GM18499 (cell line): ENCODE results near the gene GAGE13.
"Not testable (repeated sequence)": the region's sequence is repeated elsewhere in the genome, so short reads cannot be mapped to it uniquely, and the experiment has no call there.

ENCODE experiments used
- ATAC-seq: cut with Tn5 transposase; IDR thresholded peaks from one replicate; pipeline ENCODE4 v1.9.1; 2021; ENCODE audit warnings: moderate number of reproducible peaks; ENCODE audit not compliant: insufficient read depth, unreplicated experiment

The GAGE13 gene, protein sequence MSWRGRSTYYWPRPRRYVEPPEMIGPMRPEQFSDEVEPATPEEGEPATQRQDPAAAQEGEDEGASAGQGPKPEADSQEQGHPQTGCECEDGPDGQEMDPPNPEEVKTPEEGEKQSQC

DNA sequence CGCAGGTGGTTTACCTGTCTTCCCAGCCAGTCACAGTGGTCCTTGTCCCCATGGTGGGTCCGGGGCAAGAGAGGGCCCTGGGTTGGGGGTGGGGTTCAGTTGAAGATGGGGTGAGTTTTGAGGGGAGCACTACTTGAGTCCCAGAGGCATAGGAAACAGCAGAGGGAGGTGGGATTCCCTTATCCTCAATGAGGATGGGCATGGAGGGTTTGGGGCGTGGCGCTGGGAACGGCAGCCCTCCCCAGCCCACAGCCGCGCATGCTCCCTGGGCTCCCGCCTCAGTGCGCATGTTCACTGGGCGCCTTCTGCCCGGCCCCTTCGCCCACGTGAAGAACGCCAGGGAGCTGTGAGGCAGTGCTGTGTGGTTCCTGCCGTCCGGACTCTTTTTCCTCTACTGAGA is at the start of gene GAGE13:
Gene GAGE13, plus strand, starts transcription at position 301 of the 400 bp plus-strand sequence. CDS start 1,156 bp downstream, outside the sequence.
- ATAC-seq, result not testable (repeated sequence)

DNA sequence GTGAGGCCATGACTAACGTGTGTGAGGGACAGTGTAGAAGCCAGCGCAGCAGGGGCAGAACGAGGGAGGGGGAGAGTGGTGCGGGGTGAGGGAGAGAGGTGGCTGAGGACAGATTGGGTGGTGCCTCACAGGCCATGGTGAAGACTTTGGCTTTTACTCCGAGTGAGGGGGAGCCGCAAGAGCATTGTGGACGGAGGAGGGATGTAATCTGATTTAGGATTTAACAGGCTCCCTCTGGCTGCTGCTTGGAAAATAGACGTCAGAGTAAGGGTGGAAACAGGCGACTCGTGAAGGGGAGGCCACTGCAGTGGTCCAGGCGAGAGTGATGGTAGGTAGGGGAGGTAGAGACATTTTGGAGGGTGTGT is 48.8 kb upstream of the GAGE13 start:
- no peak for ATAC-seq

DNA sequence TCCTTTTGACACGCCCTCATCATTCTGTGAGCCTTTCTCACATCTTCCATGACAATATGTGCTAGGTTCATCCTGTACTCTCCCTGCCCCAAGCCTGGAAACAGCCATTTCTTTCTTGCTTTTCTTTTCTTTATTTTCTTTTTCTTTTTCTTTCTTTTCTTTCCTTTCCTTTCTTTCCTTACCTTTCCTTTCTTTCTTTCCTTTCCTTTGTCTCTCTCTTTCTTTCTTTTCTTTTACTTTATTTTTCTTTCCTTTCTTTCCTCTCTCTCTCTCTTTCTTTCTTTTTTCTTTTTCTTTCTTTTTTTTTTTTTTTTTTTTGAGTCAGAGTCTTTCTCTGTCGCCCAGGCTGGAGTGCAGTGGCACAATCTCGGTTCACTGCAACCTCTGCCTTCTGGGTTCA is 47.2 kb upstream of the GAGE13 start:
- ATAC-seq, result no peak

DNA sequence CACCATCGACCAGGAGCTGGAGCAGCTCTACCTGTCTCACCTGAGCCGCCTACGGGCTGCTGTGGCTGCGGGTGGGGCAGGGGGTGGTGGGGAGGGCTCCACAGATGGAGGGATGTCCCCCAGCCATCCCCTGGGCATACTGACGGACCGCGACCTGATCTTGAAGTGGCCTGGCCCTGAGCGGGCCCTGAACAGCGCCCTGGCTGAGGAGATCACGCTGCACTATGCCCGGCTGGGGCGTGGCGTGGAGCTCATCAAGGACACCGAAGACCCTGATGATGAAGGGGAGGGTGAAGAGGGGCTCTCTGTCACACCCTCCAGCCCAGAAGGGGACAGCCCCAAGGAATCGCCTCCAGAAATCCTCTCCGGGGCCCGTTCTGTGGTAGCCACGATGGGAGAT is 45.2 kb upstream of the GAGE13 start:
- no peak for ATAC-seq

DNA sequence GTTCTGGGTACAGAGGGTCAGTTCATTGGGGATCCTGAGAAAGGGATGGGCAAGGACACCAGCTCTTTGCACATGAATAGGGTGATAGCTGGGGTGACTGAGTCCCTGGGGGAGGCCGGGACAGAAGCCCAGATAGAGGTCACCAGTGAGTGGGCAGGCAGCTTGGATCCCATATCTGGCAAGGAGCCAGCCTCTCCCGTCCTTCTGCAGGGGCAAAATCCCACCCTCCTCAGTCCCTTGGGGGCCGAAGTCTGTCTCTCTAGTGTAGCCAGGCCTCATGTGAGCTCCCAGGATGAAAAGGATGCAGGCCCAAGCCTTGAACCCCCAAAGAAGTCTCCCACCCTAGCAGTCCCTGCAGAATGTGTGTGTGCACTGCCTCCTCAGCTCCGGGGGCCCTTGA is 44.8 kb upstream of the GAGE13 start:
- no peak for ATAC-seq

DNA sequence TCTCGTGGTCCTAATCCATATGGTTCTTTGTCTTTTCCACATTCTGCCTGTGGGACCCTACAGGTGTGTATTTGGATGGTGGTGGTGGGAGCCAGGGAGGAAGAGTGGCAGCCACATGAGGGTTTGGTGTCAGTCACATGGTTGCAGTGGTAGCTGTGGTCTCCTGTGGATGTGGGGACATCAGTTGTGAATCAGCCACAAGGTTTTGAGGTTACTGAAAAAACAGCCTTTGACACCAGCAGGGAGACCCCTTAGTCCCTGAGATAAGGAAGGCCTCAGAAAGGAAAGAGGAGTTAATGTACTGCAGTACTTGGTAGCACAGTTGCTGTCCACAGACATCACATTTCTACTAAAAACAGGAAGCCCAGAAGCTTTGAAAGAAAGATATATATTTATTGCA is 43.7 kb upstream of the GAGE13 start:
- no peak for ATAC-seq

DNA sequence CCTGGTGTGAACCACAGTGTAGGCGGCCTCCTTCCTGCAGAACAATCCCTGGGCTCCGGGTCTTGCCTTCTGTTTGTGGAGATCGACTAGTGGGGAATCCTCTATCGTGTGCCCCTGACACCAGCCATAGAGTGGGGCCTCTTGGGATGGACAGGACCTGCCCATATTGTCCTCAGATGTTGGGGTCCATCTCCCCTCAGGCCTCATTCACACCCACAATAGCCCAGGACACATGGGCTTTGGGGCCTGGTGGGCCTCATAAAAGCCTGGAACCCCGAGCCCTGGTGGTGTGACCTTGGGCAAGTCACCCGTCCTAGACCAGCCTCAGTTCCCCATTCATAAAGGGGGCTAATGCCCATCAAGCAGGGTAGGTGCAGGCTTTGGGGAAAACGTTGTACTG is 41.2 kb upstream of the GAGE13 start:
- no peak for ATAC-seq

DNA sequence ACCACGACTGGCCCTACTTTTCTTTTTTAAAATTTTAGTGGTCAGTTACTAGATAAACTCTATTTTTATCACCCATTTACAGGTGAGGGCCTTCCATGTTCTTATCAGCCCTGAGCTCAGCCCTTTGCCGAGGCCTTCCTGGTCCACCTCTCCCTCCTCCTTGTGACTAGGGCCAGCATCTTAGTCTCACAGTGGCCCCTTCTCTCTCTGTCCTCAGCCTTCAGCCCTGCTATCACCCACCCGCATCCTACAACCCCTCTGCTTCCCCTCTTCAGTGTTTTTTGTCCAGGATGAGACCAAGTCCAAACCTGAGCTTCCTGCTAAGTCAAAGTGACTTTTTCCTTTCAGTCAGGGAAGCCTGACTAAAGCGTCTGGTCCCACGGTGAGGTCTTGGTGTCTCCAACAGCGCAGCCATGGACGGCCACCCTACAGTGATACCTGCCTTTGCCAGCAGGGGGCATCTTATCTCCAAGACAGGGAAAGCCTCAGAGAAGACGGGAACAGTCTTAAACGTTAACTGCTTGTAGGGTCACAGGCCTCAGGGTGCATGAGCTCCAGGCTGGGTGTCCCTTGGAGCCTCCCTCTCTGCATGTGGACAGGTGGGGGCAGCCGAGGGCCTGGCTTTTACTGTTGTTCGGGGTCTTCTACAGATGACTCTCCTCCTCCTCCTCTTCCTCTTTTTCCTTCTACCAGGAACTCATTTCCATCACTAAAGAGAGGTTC is 39.6 kb upstream of the GAGE13 start:
- no peak for ATAC-seq

DNA sequence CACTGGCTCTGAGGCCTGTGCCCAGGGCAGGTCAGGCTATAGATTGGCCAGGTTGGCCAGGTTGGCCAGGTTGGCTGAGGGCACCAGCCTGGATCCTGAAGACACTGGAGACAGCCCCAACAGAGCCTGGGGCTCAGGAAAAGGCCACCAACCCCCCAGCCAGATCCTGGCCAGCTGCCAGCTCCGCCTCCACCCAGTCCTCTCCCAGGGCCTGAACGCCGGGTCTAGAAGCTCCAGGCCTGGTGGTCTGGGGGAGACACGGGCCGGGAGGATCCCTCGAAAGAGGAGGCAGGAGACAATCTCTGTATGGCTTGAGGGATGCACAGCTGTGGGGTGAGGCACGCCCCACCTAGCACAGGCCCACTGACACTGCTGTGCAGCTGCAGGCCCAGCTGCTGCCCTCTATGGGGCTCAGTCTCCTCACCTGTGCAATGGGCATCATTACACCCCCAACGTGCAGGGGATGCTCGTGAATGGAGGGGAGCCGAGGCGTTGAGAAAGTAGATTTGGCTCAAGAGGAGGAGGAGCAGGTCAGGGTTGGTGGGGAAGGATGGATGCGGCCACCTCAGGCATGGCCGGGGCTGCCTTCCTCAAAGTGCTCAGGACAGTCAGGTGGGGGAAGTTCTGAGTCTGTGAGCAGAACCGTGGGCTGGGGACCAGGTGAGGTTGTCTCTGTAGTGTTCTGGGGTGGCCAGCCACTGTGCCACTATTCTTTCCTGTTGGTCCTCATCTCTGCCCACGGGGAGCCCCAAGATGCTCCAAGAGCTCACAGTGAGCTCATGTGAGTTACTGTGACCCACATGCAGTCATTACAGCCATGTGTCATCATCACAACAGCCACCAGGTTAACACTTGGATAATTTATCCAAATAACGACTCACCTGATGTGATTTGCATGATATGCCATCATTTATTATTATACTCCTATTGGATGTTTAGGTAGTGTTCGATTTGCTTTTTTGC is 38.7 kb upstream of the GAGE13 start:
- no peak for ATAC-seq

DNA sequence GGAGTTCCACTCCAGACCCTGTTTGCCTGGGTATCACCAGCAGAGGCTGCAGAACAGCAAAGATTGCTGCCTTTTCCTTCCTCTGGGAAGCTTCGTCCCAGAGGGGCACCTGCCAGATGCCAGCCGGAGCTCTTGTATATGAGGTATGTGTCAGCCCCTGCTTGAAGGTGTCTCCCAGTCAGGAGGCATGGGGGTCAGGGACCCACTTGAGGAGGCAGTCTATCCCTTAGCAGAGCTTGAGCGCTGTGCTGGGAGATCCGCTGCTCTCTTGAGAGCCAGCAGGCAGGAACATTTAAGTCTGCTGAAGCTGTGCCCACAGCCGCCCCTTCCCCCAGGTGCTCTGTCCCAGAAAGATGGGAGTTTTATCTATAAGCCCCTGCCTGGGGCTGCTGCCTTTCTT is 32.1 kb upstream of the GAGE13 start:
- ATAC-seq, result not testable (repeated sequence)

DNA sequence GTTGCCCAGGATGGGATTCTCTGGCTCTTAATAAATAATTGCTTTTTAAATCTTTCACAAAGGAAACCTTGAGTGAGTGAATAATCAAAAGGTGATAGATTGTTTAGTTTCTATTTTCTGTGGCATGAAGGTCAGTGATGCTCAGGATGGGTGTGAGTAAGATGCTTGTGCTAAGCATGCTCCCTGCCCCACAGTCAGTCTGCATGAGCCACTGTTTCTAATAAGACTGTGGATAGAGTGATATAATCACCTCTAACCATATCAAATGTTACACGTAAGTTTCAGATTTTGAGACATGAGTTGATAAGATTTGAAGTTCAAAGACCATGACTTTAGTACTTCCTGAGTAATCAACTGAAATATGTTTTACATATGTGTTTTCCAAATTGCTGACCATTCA is 30.7 kb upstream of the GAGE13 start:
- ATAC-seq, result no peak

DNA sequence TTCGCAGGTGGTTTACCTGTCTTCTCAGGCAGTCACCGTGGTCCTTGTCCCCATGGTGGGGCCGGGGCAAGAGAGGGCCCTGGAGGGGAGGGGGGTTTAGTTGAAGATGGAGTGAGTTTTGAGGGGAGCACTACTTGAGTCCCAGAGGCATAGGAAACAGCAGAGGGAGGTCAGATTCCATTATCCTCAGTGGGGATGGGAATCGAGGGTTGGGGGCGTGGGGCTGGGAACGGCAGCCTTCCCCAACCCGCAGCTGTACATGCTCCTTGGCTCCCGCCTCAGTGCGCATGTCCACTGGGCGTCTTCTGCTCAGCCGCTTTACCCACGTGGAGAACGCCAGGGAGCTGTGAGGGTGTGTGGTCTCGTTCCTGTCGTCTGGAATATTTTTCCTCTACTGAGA is 28.0 kb upstream of the GAGE13 start, which contains the start of gene GAGE10:
Gene GAGE10, plus strand, starts transcription at position 301 of the 400 bp plus-strand sequence. CDS start 1,214 bp downstream, outside the sequence.
- no peak for ATAC-seq

DNA sequence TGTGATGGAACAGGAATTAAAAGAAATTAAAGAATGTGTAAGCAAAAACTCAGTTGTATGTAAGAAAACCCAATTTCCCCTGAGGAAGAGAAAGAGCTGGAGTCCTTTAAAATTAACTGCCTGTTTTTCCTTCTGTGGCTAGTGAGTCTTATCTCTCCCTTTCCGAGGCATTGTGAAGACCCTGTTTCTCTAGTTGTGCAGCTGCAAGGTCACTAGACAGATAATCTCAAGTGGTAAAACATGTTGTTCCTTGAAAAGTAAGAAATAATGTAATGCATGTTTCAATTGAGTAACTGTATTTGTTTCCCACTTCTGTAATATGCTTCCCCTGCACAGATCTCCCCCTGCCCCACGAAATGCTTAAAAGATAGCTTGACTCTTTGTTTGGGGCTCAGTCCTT is 23.6 kb upstream of the GAGE13 start:
- ATAC-seq, result not testable (repeated sequence)

DNA sequence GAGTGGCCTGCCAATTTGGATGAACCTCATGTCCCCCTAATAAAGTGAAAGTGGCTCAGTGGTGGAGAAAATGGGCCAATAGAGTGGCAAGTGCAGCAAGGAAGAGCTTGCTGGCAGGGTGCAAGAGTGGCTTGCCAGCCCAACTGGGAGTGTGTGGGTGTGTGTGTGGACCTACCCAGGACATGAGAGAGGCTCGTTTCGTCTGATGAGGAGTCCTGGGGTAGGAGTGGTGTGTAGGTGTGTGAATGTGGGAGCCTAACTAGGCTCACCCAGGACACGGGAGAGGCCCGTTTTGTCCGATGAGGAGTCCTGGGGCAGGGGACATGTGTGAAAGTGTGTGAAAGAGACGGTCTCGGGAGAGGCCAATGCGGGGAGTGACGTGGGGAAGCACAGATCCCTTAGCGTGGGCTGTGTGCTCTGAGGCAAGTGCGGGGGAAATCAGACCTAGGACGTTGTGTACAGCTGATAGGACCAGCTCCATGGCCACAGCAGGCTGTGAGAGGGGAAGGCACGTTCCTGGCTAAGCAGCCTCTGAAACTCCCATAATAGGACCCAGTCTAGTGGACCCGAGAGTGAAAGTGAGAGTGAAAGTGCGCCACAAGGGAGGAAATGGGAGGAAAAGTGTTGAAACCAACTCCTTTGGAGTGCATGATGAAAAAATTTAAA is 22.6 kb upstream of the GAGE13 start:
- ATAC-seq, result no peak

DNA sequence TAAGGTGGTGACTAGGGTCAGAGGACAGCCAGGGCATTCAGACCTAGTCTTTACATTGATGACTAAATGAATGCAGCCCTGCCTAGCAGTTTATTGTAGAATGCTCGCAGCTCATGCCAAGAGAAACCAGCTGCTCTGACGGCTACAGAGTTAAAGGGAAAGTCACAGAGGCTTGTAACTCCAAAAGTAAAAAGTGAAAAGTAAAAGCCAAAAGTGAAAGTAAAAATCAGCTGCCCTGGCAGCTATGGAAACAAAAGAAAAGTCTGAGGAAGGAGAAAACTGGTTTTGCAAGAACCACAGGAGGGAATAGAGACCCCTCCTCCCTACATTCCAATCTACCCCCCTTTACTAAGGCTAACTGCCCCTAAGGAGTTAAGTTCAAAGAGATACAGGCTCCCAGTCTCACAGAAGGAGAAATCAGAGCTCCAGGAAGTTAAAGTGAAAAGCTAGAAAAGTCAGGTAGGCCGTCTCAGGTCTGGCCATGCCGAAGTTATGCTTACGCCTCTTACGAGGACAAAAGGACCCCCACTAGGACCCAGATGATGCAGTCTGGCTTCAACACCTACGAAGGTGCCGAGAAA is 21.9 kb upstream of the GAGE13 start:
- no peak for ATAC-seq

DNA sequence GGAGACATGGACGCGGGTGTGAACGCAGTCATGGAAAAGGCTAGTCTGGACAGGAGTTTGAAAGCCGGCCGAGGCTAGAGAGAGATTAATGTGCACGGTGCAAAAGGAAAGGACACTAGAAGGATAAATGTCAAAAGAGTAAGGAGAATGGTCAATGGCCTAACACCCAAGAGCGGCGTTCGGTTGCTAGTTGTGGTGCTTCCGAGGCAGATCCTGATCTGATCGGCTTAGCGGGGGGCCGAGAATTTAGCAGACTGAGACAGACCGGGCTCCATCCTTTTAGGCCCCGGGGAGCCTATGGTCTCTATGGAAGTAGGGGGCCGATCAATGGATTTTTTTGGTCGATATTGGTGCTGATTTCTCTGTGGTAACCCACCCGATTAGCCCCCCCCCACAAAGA is 21.0 kb upstream of the GAGE13 start:
- ATAC-seq, result no peak

DNA sequence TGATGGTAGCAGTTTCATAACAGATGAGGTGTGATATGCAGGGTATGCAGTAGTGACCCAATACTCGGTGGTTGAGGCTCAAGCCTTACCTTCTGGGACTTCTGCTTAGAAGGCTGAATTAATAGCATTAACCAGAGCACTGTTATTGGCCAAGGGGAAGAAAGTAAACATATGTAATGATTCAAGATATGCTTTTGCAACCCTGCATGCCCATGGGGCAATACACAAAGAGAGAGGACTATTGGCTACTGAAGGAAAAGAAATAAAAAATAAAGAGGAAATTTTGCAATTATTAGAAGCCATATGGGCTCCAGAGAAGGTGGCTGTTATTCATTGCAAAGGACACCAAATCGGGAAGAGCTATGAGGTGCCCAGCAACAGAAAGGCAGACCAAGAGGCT is 19.2 kb upstream of the GAGE13 start:
- no peak for ATAC-seq

DNA sequence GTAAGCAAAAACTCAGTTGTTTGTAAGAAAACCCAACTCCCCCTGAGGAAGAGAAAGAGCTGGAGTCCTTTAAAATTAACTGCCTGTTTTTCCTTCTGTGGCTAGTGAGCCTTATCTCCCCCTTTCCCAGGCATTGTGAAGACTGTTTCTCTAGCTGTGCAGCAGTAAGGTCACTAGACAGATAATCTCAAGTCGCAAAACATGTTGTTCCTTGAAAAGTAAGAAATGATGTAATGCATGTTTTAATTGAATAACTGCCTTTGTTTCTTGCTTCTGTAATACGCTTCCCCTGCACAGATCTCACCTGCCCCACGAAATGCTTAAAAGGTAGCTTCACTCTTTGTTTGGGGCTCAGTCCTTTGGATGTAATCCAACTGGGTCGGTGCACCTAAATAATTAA is 15.3 kb upstream of the GAGE13 start:
- no peak for ATAC-seq

DNA sequence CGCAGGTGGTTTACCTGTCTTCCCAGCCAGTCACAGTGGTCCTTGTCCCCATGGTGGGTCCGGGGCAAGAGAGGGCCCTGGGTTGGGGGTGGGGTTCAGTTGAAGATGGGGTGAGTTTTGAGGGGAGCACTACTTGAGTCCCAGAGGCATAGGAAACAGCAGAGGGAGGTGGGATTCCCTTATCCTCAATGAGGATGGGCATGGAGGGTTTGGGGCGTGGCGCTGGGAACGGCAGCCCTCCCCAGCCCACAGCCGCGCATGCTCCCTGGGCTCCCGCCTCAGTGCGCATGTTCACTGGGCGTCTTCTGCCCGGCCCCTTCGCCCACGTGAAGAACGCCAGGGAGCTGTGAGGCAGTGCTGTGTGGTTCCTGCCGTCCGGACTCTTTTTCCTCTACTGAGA is 9.6 kb upstream of the GAGE13 start, which contains the start of gene GAGE12J:
Gene GAGE12J, plus strand, starts transcription at position 301 of the 400 bp plus-strand sequence. CDS start 1,157 bp downstream, outside the sequence.
- not testable (repeated sequence) for ATAC-seq

DNA sequence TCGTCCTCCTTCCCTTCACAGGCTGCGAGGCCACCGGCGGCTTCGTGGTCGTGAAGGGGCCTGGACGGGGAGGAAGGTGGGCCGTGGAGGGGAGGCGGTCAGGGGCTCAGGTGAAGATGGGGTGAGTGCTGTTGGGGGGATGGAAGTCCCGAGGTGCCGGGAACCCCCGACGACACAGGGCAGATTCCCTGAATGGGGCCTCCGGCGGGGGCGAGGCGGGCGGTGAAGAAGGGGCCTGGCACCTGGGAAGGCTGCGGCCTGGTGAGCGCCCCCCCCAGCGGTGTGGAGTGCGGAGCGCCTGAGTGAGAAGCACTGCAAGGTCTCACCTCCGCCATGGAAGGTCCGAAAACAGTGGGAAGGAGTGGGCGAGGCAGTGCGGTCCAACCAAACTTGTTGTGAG is 9.1 kb upstream of the GAGE13 start:
- not testable (repeated sequence) for ATAC-seq
